ENCODE results near the gene KCTD20.

DNA sequence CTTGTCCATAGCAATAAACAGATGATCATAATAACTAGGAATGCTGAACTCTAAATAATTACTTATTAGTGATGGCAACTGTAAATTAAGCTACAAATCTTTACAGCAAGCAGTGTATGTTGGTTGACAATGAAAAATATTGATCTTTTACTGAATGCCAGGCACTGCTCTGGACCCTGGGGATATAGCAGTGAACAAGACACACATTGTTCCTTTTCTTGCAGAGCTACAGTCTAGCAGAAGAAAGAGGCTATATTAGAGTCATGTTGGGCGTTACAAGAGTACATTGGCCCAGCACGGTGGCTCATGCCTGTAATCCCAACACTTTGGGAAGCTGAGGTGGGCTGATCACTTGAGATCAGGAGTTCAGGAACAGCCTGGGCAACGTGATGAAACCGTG is 11.6 kb upstream of the KCTD20 start:
- TF ChIP-seq CTCF (conservative IDR thresholded peaks at IDR 0.05; ENCODE audit: low read depth in 2 of 2) (no peak), EZH2 (IDR thresholded peaks at IDR 0.05; ENCODE audit: low read depth, unreplicated experiment) (no peak), POLR2AphosphoS5 (IDR thresholded peaks at IDR 0.05; ENCODE audit: low read depth) (no peak), ZNF331 (CRISPR knock-in tag; IDR thresholded peaks at IDR 0.05; ENCODE audit: low read depth) (no peak), NANOG (IDR thresholded peaks at IDR 0.05; ENCODE audit: borderline replicate concordance) (no peak), CREB1 (CRISPR knock-in tag; IDR thresholded peaks at IDR 0.05; ENCODE audit: low read depth) (no peak), ETS1 (IDR thresholded peaks at IDR 0.05) (no peak), EZH2phosphoT487 (IDR thresholded peaks at IDR 0.05; ENCODE audit: unreplicated experiment) (no peak), JUNB (IDR thresholded peaks at IDR 0.05; ENCODE audit: unreplicated experiment) (no peak)
- TF ChIP-seq, protein P1, sequence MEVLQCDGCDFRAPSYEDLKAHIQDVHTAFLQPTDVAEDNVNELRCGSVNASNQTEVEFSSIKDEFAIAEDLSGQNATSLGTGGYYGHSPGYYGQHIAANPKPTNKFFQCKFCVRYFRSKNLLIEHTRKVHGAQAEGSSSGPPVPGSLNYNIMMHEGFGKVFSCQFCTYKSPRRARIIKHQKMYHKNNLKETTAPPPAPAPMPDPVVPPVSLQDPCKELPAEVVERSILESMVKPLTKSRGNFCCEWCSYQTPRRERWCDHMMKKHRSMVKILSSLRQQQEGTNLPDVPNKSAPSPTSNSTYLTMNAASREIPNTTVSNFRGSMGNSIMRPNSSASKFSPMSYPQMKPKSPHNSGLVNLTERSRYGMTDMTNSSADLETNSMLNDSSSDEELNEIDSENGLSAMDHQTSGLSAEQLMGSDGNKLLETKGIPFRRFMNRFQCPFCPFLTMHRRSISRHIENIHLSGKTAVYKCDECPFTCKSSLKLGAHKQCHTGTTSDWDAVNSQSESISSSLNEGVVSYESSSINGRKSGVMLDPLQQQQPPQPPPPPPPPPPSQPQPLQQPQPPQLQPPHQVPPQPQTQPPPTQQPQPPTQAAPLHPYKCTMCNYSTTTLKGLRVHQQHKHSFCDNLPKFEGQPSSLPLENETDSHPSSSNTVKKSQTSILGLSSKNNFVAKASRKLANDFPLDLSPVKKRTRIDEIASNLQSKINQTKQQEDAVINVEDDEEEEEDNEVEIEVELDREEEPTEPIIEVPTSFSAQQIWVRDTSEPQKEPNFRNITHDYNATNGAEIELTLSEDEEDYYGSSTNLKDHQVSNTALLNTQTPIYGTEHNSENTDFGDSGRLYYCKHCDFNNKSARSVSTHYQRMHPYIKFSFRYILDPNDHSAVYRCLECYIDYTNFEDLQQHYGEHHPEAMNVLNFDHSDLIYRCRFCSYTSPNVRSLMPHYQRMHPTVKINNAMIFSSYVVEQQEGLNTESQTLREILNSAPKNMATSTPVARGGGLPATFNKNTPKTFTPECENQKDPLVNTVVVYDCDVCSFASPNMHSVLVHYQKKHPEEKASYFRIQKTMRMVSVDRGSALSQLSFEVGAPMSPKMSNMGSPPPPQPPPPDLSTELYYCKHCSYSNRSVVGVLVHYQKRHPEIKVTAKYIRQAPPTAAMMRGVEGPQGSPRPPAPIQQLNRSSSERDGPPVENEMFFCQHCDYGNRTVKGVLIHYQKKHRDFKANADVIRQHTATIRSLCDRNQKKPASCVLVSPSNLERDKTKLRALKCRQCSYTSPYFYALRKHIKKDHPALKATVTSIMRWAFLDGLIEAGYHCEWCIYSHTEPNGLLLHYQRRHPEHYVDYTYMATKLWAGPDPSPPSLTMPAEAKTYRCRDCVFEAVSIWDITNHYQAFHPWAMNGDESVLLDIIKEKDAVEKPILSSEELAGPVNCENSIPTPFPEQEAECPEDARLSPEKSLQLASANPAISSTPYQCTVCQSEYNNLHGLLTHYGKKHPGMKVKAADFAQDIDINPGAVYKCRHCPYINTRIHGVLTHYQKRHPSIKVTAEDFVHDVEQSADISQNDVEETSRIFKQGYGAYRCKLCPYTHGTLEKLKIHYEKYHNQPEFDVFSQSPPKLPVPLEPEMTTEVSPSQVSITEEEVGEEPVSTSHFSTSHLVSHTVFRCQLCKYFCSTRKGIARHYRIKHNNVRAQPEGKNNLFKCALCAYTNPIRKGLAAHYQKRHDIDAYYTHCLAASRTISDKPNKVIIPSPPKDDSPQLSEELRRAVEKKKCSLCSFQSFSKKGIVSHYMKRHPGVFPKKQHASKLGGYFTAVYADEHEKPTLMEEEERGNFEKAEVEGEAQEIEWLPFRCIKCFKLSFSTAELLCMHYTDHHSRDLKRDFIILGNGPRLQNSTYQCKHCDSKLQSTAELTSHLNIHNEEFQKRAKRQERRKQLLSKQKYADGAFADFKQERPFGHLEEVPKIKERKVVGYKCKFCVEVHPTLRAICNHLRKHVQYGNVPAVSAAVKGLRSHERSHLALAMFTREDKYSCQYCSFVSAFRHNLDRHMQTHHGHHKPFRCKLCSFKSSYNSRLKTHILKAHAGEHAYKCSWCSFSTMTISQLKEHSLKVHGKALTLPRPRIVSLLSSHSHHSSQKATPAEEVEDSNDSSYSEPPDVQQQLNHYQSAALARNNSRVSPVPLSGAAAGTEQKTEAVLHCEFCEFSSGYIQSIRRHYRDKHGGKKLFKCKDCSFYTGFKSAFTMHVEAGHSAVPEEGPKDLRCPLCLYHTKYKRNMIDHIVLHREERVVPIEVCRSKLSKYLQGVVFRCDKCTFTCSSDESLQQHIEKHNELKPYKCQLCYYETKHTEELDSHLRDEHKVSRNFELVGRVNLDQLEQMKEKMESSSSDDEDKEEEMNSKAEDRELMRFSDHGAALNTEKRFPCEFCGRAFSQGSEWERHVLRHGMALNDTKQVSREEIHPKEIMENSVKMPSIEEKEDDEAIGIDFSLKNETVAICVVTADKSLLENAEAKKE (CRISPR knock-in tag; IDR thresholded peaks at IDR 0.05) = no peak
- TF ChIP-seq, protein P2, sequence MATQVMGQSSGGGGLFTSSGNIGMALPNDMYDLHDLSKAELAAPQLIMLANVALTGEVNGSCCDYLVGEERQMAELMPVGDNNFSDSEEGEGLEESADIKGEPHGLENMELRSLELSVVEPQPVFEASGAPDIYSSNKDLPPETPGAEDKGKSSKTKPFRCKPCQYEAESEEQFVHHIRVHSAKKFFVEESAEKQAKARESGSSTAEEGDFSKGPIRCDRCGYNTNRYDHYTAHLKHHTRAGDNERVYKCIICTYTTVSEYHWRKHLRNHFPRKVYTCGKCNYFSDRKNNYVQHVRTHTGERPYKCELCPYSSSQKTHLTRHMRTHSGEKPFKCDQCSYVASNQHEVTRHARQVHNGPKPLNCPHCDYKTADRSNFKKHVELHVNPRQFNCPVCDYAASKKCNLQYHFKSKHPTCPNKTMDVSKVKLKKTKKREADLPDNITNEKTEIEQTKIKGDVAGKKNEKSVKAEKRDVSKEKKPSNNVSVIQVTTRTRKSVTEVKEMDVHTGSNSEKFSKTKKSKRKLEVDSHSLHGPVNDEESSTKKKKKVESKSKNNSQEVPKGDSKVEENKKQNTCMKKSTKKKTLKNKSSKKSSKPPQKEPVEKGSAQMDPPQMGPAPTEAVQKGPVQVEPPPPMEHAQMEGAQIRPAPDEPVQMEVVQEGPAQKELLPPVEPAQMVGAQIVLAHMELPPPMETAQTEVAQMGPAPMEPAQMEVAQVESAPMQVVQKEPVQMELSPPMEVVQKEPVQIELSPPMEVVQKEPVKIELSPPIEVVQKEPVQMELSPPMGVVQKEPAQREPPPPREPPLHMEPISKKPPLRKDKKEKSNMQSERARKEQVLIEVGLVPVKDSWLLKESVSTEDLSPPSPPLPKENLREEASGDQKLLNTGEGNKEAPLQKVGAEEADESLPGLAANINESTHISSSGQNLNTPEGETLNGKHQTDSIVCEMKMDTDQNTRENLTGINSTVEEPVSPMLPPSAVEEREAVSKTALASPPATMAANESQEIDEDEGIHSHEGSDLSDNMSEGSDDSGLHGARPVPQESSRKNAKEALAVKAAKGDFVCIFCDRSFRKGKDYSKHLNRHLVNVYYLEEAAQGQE (IDR thresholded peaks at IDR 0.05; ENCODE audit: unreplicated experiment) = no peak
